ENCODE data around the gene KLF11. TPM values are rescaled to one million over a fixed set of nuclear protein-coding genes. Genes with fewer than 3 reads are reported as not detected.

The KLF11 gene
- total and polyA plus RNA-seq, 5 experiments from 2014 or later: 1.3 to 10.8 (median 4.3) TPM

GRCh38 chr2:10067330-10067729 lies 24.0 kb downstream of the KLF11 start:
- Mint-ChIP-seq H3K4me3 (no peak overlapping the region), H3K9me3 (peaks cover 0 to 9% (median 3%) of the 10 kb centered on the region in 9 donors), H3K36me3 (peaks cover 0 to 6% (median 2%) of the 10 kb centered on the region in 3 donors), H3K4me1 (peaks cover 0 to under 1% (median 0%) of the 10 kb centered on the region in 4 donors), H3K27ac (no peak overlapping the region), H3K27me3 (peaks cover under 1 to 5% (median 3%) of the 10 kb centered on the region in 5 donors)
- no peak for ATAC-seq
- DNase-seq: no peak
- POLR2A ChIA-PET: no interaction called here

GRCh38 chr2:10067881-10068280 lies 24.5 kb downstream of the KLF11 start:
- Mint-ChIP-seq H3K4me1 (peaks cover 3 to 6% (median 4%) of the 10 kb centered on the region in 4 donors), H3K27me3 (peaks cover 4 to 10% (median 8%) of the 10 kb centered on the region in 5 donors), H3K9me3 (peaks cover 0 to 9% (median 3%) of the 10 kb centered on the region in 9 donors), H3K36me3 (peaks cover 0 to 6% (median 2%) of the 10 kb centered on the region in 3 donors), H3K4me3 (no peak overlapping the region), H3K27ac (no peak overlapping the region)
- POLR2A ChIA-PET: no interaction called here
- ATAC-seq (no peak), DNase-seq (no peak)

- peaks cover 0 to 6% (median 2%) of the 10 kb centered on the region in 3 donors for H3K36me3 Mint-ChIP-seq
- peaks cover 3 to 7% (median 4%) of the 10 kb centered on the region in 4 donors for H3K4me1 Mint-ChIP-seq
- no peak overlapping the region for H3K27ac Mint-ChIP-seq
- H3K9me3 Mint-ChIP-seq: peaks cover 0 to 9% (median 3%) of the 10 kb centered on the region in 9 donors
- H3K4me3 Mint-ChIP-seq: no peak overlapping the region
- POLR2A ChIA-PET: interaction anchor here (0.7 kb wide), 1 partner anchor 300 kb away, joined by 4 read pairs; no protein-coding TSS in a partner anchor
- H3K27me3 Mint-ChIP-seq: peaks cover 14 to 40% (median 26%) of the 10 kb centered on the region in 5 donors
- no peak for ATAC-seq
- no peak for DNase-seq
These were observed 27.8 kb downstream of the KLF11 start for GRCh38 chr2:10071176-10071575.

GRCh38 chr2:10071595-10071994 lies 28.2 kb downstream of the KLF11 start:
- Mint-ChIP-seq H3K4me3 (no peak overlapping the region), H3K27me3 (peaks cover 18 to 44% (median 30%) of the 10 kb centered on the region in 5 donors), H3K27ac (no peak overlapping the region), H3K9me3 (peaks cover 0 to 9% (median 3%) of the 10 kb centered on the region in 9 donors), H3K4me1 (peaks cover 3 to 7% (median 4%) of the 10 kb centered on the region in 4 donors), H3K36me3 (peaks cover 0 to 6% (median 2%) of the 10 kb centered on the region in 3 donors)
- ATAC-seq (no peak), DNase-seq (no peak)
- POLR2A ChIA-PET: interaction anchor here (0.7 kb wide), 1 partner anchor 300 kb away, joined by 4 read pairs; no protein-coding TSS in a partner anchor

GRCh38 chr2:10072656-10073480 lies 29.5 kb downstream of the KLF11 start:
- H3K27ac Mint-ChIP-seq: peak overlapping the region in 1 of 10 donors; percentile 38
- POLR2A ChIA-PET: interaction anchor here (0.7 to 1.1 kb wide), 3 partner anchors 19 to 604 kb away, joined by 3 to 4 read pairs (median 4); no protein-coding TSS in a partner anchor
- peaks cover 28 to 57% (median 42%) of the 10 kb centered on the region in 5 donors for H3K27me3 Mint-ChIP-seq
- no peak overlapping the region for H3K4me3 Mint-ChIP-seq
- H3K36me3 Mint-ChIP-seq: peaks cover 0 to 4% (median 2%) of the 10 kb centered on the region in 3 donors
- H3K4me1 Mint-ChIP-seq: peaks cover 3 to 7% (median 4%) of the 10 kb centered on the region in 4 donors
- DNase-seq (peak; percentile 55 to 88 (median 76)), ATAC-seq (peak; percentile 95 to 98)
- H3K9me3 Mint-ChIP-seq: peaks cover 0 to 6% (median 2%) of the 10 kb centered on the region in 9 donors

GRCh38 chr2:10073706-10074105 lies 30.4 kb downstream of the KLF11 start:
- ATAC-seq (no peak), DNase-seq (no peak)
- H3K27ac Mint-ChIP-seq: no peak overlapping the region
- H3K36me3 Mint-ChIP-seq: no peaks in the 10 kb centered on the region
- H3K4me3 Mint-ChIP-seq: no peak overlapping the region
- POLR2A ChIA-PET: interaction anchor here (0.7 kb wide), 1 partner anchor 603 kb away, joined by 3 read pairs; no protein-coding TSS in a partner anchor
- H3K9me3 Mint-ChIP-seq: no peaks in the 10 kb centered on the region
- peaks cover 35 to 65% (median 51%) of the 10 kb centered on the region in 5 donors for H3K27me3 Mint-ChIP-seq
- peaks cover 3 to 9% (median 6%) of the 10 kb centered on the region in 4 donors for H3K4me1 Mint-ChIP-seq

GRCh38 chr2:10075101-10075500 lies 31.8 kb downstream of the KLF11 start:
- Mint-ChIP-seq H3K27me3 (peaks cover 40 to 74% (median 57%) of the 10 kb centered on the region in 5 donors), H3K4me1 (peaks cover 5 to 17% (median 10%) of the 10 kb centered on the region in 4 donors), H3K4me3 (no peak overlapping the region), H3K9me3 (no peaks in the 10 kb centered on the region), H3K27ac (peak overlapping the region in 1 of 10 donors; percentile 35), H3K36me3 (peaks cover 0 to 5% (median 2%) of the 10 kb centered on the region in 3 donors)
- DNase-seq (no peak), ATAC-seq (no peak)
- POLR2A ChIA-PET: interaction anchor here (0.6 to 0.8 kb wide), 2 partner anchors 18 to 357 kb away, joined by 3 read pairs; no protein-coding TSS in a partner anchor

GRCh38 chr2:10075571-10076209 lies 32.3 kb downstream of the KLF11 start:
- Mint-ChIP-seq H3K9me3 (no peaks in the 10 kb centered on the region), H3K27me3 (peaks cover 40 to 74% (median 57%) of the 10 kb centered on the region in 5 donors), H3K4me3 (no peak overlapping the region), H3K27ac (no peak overlapping the region), H3K4me1 (peaks cover 5 to 17% (median 10%) of the 10 kb centered on the region in 4 donors), H3K36me3 (peaks cover 0 to 5% (median 2%) of the 10 kb centered on the region in 3 donors)
- DNase-seq (no peak), ATAC-seq (no peak)
- POLR2A ChIA-PET: interaction anchor here (0.6 kb wide), 1 partner anchor 17 kb away, joined by 3 read pairs; no protein-coding TSS in a partner anchor

GRCh38 chr2:10076511-10076910 lies 33.2 kb downstream of the KLF11 start:
- H3K9me3 Mint-ChIP-seq: no peaks in the 10 kb centered on the region
- peaks cover 9 to 26% (median 17%) of the 10 kb centered on the region in 4 donors for H3K4me1 Mint-ChIP-seq
- H3K36me3 Mint-ChIP-seq: peaks cover 0 to 5% (median 2%) of the 10 kb centered on the region in 3 donors
- no peak overlapping the region for H3K4me3 Mint-ChIP-seq
- ATAC-seq: no peak
- peak overlapping the region in 1 of 10 donors; percentile 57 for H3K27ac Mint-ChIP-seq
- POLR2A ChIA-PET: no interaction called here
- DNase-seq: no peak
- peaks cover 46 to 82% (median 63%) of the 10 kb centered on the region in 5 donors for H3K27me3 Mint-ChIP-seq

- Mint-ChIP-seq H3K9me3 (no peaks in the 10 kb centered on the region), H3K27ac (no peak overlapping the region), H3K27me3 (peaks cover 46 to 88% (median 67%) of the 10 kb centered on the region in 5 donors), H3K4me1 (peaks cover 9 to 26% (median 19%) of the 10 kb centered on the region in 4 donors), H3K36me3 (peaks cover 0 to 5% (median 2%) of the 10 kb centered on the region in 3 donors), H3K4me3 (peak overlapping the region in 1 of 10 donors; percentile 4)
- ATAC-seq (no peak), DNase-seq (no peak)
- POLR2A ChIA-PET: no interaction called here
These were observed 33.7 kb downstream of the KLF11 start for GRCh38 chr2:10076988-10077527.

GRCh38 chr2:10078001-10078400 lies 34.7 kb downstream of the KLF11 start:
- POLR2A ChIA-PET: no interaction called here
- ATAC-seq (no peak), DNase-seq (no peak)
- Mint-ChIP-seq H3K36me3 (peaks cover 0 to 5% (median 2%) of the 10 kb centered on the region in 3 donors), H3K4me1 (peaks cover 5 to 18% (median 15%) of the 10 kb centered on the region in 4 donors), H3K27ac (no peak overlapping the region), H3K4me3 (peak overlapping the region in 2 of 10 donors; percentile 7 to 50), H3K27me3 (peaks cover 42 to 86% (median 71%) of the 10 kb centered on the region in 5 donors), H3K9me3 (no peaks in the 10 kb centered on the region)

- ATAC-seq (peak in 1 of 2 donors; percentile 2), DNase-seq (no peak)
- Mint-ChIP-seq H3K36me3 (peaks cover 0 to 5% (median 2%) of the 10 kb centered on the region in 3 donors), H3K9me3 (no peaks in the 10 kb centered on the region), H3K27ac (peak overlapping the region in 2 of 10 donors; percentile 5 to 42), H3K4me3 (peak overlapping the region in 9 of 10 donors; percentile 71 to 91 (median 83)), H3K27me3 (peaks cover 49 to 87% (median 73%) of the 10 kb centered on the region in 5 donors), H3K4me1 (peaks cover 5 to 20% (median 15%) of the 10 kb centered on the region in 4 donors)
- POLR2A ChIA-PET: no interaction called here
These were observed 35.4 kb downstream of the KLF11 start for GRCh38 chr2:10078704-10079265.

Measured in naive thymus-derived CD8-positive, alpha-beta T cell (primary cell).